ENCODE results near the gene KBTBD8.

- TF ChIP-seq POLR2AphosphoS5 (IDR thresholded peaks at IDR 0.05; ENCODE audit: low read depth, low read length) (no peak), POLR2A (IDR thresholded peaks at IDR 0.05; ENCODE audit: low read depth, low read length) (no peak), TAF1 (IDR thresholded peaks at IDR 0.05; ENCODE audit: low read depth, low read length) (no peak), PAX5 (IDR thresholded peaks at IDR 0.05; ENCODE audit: insufficient read depth, low read length, severe bottlenecking) (no peak), SPI1 (IDR thresholded peaks at IDR 0.05; ENCODE audit: low read depth, low read length) (no peak)
Observed at GRCh38 chr3:66956742-66957141, 41.4 kb upstream of the KBTBD8 start.
